Skeletal muscle tissue (tissue), 4 donors: ENCODE results near the gene SLC30A7. TPM values are rescaled to one million over a fixed set of nuclear protein-coding genes. Genes with fewer than 3 reads are reported as not detected.
A peak's percentile ranks its signal among the peaks of the same experiment; 100 is the strongest.
"Not testable (repeated sequence)": the region's sequence is repeated elsewhere in the genome, so short reads cannot be mapped to it uniquely, and the experiment has no call there.

Experiments used
- H3K27ac ChIP-seq: one replicate; pipeline ENCODE4 v1.7.0; 2013; ENCODE audit warnings: mild to moderate bottlenecking, low read depth, low read length, inconsistent platforms
- H3K27me3 ChIP-seq, 3 donors: one replicate each; pipeline ENCODE4 v1.7.0; 2013; ENCODE audit warnings: low read length in 3 of 3; ENCODE audit not compliant: control insufficient read depth in 3 of 3, insufficient read depth in 3 of 3
- H3K36me3 ChIP-seq, 3 donors: one replicate each; pipeline ENCODE4 v1.7.0; 2013; ENCODE audit warnings: low read length in 3 of 3; ENCODE audit not compliant: control insufficient read depth in 3 of 3, insufficient read depth in 3 of 3
- H3K4me1 ChIP-seq, 3 donors: one replicate each; pipeline ENCODE4 v1.7.0; 2013; ENCODE audit warnings: low read length in 3 of 3, mild to moderate bottlenecking in 3 of 3; ENCODE audit not compliant: control insufficient read depth in 3 of 3, insufficient read depth in 3 of 3
- H3K4me3 ChIP-seq, 3 donors: one replicate each; pipeline ENCODE4 v1.7.0; 2013; ENCODE audit warnings: low read length in 3 of 3
- H3K9ac ChIP-seq, 3 donors: one replicate each; pipeline ENCODE4 v1.7.0; 2013; ENCODE audit warnings: low read length in 3 of 3, mild to moderate bottlenecking in 3 of 3, moderate library complexity in 2 of 3, low read depth in 1 of 3
- H3K9me3 ChIP-seq, 3 donors: one replicate each; pipeline ENCODE4 v1.7.0; 2013; ENCODE audit warnings: low read length in 3 of 3; ENCODE audit not compliant: control insufficient read depth in 3 of 3
- total RNA-seq: library from RNA; depleted of rRNA; stranded (reverse); fragments of >200 nt; gene quantifications from one replicate; pipeline ENCODE4 v1.2.3, GENCODE V29; 2014
- donor health status: Osteomylitis.

Gene SLC30A7
- total RNA-seq, 1 donor from 2014 or later: 13.0 TPM

- not testable (repeated sequence) for H3K9me3 ChIP-seq, H3K4me3 ChIP-seq, H3K9ac ChIP-seq, H3K4me1 ChIP-seq, H3K27me3 ChIP-seq, H3K27ac ChIP-seq, H3K36me3 ChIP-seq
These were observed 6.9 kb upstream of the SLC30A7 start for GRCh38 chr1:100889007-100889406.

GRCh38 chr1:100889869-100890482 is 5.9 kb upstream of the SLC30A7 start:
- H3K9me3 ChIP-seq, H3K27ac ChIP-seq, H3K36me3 ChIP-seq, H3K4me1 ChIP-seq, H3K27me3 ChIP-seq, H3K9ac ChIP-seq, H3K4me3 ChIP-seq: not testable (repeated sequence)

GRCh38 chr1:100891380-100891779 is 4.5 kb upstream of the SLC30A7 start:
- Histone ChIP-seq H3K36me3 (peaks cover 0 to 2% (median 0%) of the 10 kb centered on the region in 3 donors), H3K9me3 (no peaks in the 10 kb centered on the region), H3K9ac (no peak overlapping the region), H3K27ac (no peak overlapping the region), H3K27me3 (no peaks in the 10 kb centered on the region), H3K4me1 (peaks cover 0 to 5% (median 4%) of the 10 kb centered on the region in 3 donors), H3K4me3 (no peak overlapping the region)

GRCh38 chr1:100892554-100892953 is 3.3 kb upstream of the SLC30A7 start:
- Histone ChIP-seq H3K36me3 (peaks cover 0 to 2% (median 0%) of the 10 kb centered on the region in 3 donors), H3K4me3 (no peak overlapping the region), H3K9ac (no peak overlapping the region), H3K27me3 (no peaks in the 10 kb centered on the region), H3K9me3 (no peaks in the 10 kb centered on the region), H3K4me1 (peaks cover 9 to 17% (median 15%) of the 10 kb centered on the region in 3 donors), H3K27ac (no peak overlapping the region)

- Histone ChIP-seq H3K9me3 (no peaks in the 10 kb centered on the region), H3K27ac (no peak overlapping the region), H3K4me3 (peak overlapping the region in 1 of 3 donors; percentile 98), H3K27me3 (no peaks in the 10 kb centered on the region), H3K4me1 (peaks cover 9 to 17% (median 15%) of the 10 kb centered on the region in 3 donors), H3K9ac (peak overlapping the region in 2 of 3 donors; percentile 87 to 94), H3K36me3 (peaks cover 0 to 4% (median 2%) of the 10 kb centered on the region in 3 donors)
These were observed 2.2 kb upstream of the SLC30A7 start for GRCh38 chr1:100893718-100894117.

GRCh38 chr1:100894603-100895539 is 1.0 kb upstream of the SLC30A7 start, which contains the start of gene EXTL2:
Gene EXTL2, minus strand, starts transcription at chr1:100894842. Its CDS starts 6,085 bp downstream, at chr1:100888757.
- Histone ChIP-seq H3K9me3 (no peaks in the 10 kb centered on the region), H3K36me3 (peaks cover 2 to 9% (median 8%) of the 10 kb centered on the region in 3 donors), H3K27ac (peak within 1 kb of the TSS; percentile 92), H3K4me3 (peak within 1 kb of the TSS; percentile 89 to 98 (median 97)), H3K27me3 (no peaks in the 10 kb centered on the region), H3K4me1 (peaks cover 9 to 17% (median 15%) of the 10 kb centered on the region in 3 donors), H3K9ac (peak within 1 kb of the TSS; percentile 87 to 96 (median 94))

GRCh38 chr1:100896481-100896982 is 642 bp downstream of the SLC30A7 start:
- peak overlapping the region; percentile 92 for H3K27ac ChIP-seq
- H3K36me3 ChIP-seq: peaks cover 2 to 11% (median 10%) of the 10 kb centered on the region in 3 donors
- H3K9ac ChIP-seq: peak overlapping the region; percentile 94 to 96 (median 95)
- peak overlapping the region; percentile 89 to 98 (median 97) for H3K4me3 ChIP-seq
- no peaks in the 10 kb centered on the region for H3K27me3 ChIP-seq
- H3K9me3 ChIP-seq: no peaks in the 10 kb centered on the region
- H3K4me1 ChIP-seq: peaks cover 9 to 17% (median 15%) of the 10 kb centered on the region in 3 donors

- peaks cover 2 to 23% (median 14%) of the 10 kb centered on the region in 3 donors for H3K36me3 ChIP-seq
These were observed 6.5 kb downstream of the SLC30A7 start for GRCh38 chr1:100902365-100902764.

GRCh38 chr1:100903777-100904176 is 7.9 kb downstream of the SLC30A7 start:
- no peaks in the 10 kb centered on the region for H3K27me3 ChIP-seq
- H3K4me3 ChIP-seq: no peak overlapping the region
- H3K9ac ChIP-seq: no peak overlapping the region
- no peaks in the 10 kb centered on the region for H3K4me1 ChIP-seq
- peaks cover 2 to 26% (median 19%) of the 10 kb centered on the region in 3 donors for H3K36me3 ChIP-seq
- H3K27ac ChIP-seq: no peak overlapping the region
- no peaks in the 10 kb centered on the region for H3K9me3 ChIP-seq

More at GRCh38 chr1:100902365-100902764, 6.5 kb downstream of the SLC30A7 start:
- Histone ChIP-seq H3K27ac (no peak overlapping the region), H3K9ac (no peak overlapping the region), H3K4me1 (peaks cover 0 to 2% (median 2%) of the 10 kb centered on the region in 3 donors), H3K27me3 (no peaks in the 10 kb centered on the region), H3K4me3 (no peak overlapping the region), H3K9me3 (no peaks in the 10 kb centered on the region)
